NCI-H1436 (cell line): ENCODE results near the gene BBX.

ENCODE experiments used
- DNase-seq: peaks from one replicate; lab custom pipeline; 2025; lab: John Stamatoyannopoulos, UW

Gene BBX

DNA sequence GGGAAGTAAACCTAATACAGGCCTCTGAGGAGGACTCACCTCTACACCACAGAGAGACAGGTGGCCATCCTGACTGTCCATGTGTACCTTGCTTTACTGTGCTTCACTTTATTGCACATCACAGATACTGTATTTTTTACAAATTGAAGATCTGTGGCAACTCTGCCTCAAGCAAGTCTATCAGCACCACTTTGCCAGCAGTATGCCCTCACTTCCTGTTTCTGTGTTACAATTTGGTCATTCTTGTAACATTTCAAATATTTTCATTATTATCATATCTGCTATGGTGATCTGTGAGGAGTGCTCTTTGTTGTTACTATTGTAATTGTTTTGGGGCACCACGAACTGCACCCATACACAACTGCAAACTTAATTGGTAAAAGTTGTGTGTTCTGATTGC is 78.0 kb downstream of the BBX start:
- no peak for DNase-seq

DNA sequence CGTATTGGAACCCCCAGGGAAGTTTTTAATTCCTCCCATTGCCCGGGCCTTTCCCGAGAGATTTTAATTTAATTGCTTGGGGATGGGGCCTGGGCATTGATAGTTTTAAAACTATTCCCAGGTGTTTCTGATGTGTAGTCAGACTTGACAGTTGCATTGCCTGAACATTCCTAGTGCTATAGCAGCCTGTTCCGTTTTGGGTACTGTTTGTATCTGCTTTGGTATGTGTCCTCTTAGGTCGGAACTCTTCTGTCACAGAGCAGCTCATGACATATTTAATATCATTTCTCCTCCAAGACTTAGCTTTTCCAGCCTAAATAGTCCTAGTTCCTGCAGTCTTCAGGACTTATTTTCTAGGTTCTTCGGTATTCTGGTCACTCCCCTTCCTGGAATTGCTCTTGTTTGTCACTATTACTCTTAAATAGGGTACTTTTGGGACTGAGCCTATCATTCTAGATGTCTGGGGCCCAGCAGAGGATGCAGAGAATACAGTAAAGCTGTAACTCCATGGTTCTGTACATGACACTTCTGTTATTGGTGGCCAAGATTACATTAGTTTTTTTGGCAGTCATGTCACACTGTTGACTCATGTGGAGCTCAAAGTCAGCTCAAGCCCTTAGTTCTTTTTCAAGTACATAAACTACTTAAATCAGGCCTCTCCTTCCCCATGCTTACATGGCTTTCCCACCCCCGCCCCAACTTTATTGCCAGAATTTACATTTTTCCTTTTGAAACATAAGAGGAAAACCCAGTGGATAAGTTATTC is 81.5 kb downstream of the BBX start:
- no peak for DNase-seq

DNA sequence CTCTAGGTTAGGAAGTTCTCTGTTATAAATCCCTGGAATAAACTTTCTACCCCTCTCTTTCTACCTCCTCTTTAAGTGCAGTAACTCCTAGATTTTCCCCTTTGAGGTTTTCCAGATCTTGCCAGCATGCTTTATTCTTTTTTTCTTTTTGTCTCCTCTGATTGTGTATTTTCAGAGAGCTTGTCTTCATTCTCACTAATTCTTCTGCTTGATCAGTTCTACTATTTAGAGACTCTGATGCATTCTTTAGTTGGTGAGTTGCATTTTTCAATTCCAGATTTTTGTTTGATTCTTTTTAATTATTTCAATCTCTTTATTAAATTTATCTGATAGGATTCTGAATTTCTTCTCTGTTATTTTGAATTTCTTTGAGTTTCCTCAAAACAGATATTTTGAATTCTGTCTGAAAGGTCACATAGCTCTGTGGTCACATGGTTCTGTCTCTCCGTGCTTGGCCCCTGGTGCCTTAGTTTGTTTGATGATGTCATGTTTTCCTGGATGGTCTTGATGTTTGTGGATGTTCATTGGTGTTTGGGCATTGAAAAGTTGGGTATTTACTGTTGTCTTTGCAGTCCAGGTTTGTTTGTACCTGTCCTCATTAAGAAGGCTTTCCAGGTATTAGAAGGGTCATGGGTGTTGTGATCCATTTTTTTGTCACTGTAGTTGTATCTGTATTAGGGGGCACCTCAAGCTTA is 89.2 kb downstream of the BBX start:
- DNase-seq: no peak

DNA sequence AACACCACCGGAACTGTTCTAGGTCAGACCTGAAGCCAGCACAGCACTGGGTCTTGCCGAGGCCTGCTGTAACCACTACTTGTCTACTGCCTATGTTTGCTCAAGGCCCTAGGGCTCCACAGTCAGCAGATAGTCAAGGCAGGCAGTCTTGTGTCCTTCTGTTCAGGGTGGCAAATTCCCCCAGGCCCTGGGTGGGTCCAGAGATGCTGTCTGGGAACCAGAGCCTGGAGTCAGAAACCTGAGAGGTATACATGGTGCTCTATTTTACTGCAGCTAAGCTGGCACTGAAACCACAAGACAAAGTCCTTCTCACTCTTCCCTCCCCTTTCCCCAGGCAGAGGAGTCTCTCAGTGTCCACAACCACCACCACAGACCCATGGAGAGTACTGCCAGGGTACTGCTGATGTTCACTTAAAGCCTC is 89.9 kb downstream of the BBX start:
- no peak for DNase-seq

DNA sequence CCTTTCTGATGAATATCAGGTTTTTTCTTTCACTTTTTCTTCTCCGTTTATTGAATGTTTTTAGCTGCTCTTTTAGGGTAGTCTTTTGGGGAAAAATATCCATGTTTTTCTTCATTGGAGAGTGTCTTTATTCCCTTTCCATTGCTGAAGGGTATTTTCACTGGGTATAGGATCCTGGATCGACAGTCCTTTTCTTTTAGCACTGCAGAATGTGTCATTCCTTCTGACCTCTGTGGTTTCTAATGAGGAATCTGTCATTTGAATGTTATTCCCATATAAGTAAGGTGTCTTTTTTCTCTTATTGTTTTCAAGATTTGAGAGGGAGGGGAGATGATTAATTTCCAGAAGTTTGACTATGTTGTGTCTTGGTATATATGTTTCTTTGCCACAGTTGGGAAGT is 96.8 kb downstream of the BBX start:
- DNase-seq: no peak

DNA sequence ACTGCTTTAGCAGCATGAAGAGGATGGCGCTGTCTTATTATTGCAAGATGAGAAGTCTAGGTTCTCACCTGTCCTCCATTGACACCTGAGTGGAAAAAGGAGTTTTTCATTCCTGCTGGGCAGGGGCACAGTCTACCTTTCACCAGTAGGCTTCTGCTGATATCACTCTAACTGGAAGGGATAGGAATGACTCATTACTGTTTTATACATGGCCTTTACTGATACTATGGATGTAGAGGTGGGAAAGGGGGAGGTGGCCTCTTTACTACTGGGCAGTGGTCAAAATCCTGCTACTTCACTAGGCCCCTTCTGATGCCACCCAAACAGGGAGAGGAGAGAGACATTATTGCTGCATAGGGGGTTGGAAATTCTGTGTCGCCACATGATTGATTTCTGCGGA is 97.8 kb downstream of the BBX start:
- DNase-seq: no peak

DNA sequence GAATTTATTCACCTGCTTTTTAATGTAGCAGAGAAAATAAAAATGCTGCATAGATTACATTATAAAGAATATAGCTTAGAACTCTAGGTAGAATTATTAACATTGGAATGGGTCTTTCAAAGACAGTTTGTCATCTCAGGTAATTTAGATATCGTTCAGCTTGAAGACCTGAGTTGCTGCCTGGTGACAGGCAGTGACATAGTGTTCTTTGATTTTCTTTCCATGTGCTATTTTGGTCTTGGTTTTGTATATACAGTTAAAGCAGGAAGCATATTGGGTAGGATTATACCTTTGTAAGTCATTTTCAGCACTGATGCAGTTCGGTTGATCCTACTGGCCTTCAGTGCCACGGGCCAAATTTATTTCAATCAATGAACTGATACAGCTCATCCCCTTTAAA is 98.7 kb downstream of the BBX start:
- no peak for DNase-seq

DNA sequence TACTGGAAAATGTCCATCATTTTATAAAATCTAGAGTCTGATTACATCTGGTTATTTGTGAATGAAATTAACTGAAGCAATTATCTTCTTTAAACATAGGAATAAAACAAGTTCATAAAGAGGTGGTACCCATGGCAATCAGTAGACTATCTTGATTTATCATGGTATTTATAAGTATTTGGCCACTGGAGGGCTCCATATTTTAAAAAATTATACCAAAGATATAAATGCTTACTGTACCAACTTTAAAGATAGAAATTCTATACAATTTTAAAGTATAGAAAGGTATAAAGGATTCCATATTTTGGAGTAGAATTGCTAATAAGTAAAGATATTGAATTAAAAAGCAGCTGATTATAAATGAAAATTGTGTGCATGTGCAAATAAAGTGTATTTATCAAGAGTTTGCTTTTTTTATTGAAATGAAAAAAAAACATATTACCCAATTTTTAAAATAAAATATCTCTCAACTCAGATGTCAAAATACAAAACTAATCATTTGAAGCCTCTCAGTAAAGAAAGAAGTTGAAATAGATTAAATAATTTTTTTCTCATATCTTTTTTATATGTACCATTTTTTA is 105.3 kb downstream of the BBX start:
- DNase-seq: no peak

DNA sequence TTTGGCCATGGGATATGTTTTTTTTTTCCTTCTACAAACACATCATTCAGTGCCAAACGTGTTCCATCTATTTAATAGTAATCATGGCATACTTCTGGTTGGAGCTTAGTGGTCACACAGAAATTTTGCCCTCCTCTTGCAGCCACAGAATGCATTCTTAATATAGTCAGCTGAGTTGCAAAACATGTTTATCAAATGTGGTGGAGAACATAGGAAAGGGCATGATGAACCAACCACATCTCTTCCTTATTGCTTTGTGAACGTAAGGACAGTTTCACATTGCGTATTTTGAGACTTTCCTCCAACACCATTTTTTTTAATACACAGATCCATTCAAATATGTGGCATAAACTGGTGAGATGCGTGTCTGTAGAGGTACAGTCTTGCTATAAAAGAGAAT is 106.8 kb downstream of the BBX start:
- no peak for DNase-seq

DNA sequence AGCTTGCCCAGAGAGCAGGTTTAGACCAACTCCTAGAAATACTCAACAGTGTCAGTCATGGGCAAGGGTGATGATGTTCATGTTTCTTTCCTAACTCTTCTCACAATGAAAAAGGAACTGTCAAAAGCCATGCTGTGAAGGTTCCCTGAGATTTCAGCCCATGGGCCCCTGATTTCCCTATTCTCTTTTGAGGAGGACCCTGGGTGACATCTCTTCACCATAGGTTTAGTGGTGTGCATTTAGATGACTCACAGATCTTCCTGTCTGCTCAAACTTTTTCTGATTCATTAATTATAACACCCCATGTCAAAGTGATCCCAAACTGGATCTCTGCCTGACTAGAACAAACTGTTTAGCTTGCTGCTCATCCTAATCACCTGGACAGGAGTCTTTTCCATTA is 108.0 kb downstream of the BBX start:
- no peak for DNase-seq

DNA sequence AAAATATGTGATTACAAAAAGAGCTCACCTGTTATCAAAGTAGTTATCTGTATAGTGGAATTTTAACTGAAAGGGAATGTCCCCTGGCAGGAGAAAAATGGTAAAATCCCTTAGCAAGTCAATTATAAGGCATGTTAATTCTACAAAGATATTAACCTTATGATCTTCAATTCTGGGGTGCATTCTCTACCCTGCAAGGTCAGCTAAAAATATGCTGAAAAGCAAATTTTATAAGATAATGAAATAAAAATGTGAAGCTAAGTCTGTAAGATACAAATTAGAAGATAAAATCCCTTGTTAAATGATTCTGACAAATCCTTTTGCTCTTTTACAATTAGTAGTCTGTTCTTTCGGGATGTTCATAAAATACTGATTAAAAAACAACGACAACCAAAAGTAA is 109.8 kb downstream of the BBX start:
- no peak for DNase-seq

DNA sequence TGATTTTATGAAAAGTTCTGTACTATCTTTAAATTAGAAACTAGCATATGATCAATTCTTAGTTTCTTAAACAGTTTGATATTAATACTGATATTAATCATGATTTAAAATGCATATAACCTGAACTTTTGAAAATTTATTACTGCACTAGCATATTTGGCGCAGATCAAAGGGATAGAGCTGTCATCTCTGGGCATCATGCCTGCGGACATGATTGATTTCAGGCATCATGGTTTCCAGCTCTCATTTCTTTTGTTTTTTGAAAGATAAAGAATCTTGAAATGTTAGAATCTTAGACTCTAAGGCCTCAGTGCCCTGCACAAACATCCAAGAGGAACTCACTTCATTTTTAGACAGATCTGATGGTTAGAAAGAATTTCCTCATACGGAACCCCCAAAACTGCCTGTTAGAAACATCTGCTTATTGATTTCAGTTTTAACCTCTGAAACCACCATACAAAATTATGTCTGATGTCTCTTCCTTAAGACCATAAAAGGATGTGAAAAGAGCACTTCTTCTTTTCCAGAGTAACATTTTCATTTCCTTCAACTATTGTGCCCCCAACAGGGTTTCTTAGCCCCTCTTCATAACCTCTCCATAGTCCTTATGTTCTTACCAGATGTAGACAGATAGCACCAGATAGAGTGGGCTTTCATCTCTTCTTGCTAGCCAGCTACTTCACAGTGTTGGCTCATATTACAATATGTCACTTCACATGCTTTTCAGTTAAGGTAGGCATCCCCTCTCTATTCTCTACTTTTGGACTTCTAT is 110.8 kb downstream of the BBX start:
- DNase-seq: no peak

DNA sequence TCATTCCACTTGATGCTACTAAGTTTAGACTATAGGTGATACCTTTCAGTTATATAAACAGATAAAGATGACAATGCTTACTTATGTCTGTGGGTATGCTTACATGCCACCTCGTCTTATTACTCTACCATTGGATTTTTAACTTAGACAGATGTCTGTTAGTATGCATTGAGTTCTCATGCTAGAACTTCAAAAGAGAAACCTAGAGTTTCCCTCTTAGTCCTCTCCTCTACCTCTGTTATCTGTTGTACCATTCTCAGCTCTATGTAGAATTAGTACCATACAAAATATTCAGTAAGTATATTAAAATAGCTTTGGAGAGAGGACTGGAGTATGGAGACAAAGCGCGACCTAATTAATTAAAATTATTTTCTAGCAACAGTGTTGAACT is 111.3 kb downstream of the BBX start:
- DNase-seq: no peak

DNA sequence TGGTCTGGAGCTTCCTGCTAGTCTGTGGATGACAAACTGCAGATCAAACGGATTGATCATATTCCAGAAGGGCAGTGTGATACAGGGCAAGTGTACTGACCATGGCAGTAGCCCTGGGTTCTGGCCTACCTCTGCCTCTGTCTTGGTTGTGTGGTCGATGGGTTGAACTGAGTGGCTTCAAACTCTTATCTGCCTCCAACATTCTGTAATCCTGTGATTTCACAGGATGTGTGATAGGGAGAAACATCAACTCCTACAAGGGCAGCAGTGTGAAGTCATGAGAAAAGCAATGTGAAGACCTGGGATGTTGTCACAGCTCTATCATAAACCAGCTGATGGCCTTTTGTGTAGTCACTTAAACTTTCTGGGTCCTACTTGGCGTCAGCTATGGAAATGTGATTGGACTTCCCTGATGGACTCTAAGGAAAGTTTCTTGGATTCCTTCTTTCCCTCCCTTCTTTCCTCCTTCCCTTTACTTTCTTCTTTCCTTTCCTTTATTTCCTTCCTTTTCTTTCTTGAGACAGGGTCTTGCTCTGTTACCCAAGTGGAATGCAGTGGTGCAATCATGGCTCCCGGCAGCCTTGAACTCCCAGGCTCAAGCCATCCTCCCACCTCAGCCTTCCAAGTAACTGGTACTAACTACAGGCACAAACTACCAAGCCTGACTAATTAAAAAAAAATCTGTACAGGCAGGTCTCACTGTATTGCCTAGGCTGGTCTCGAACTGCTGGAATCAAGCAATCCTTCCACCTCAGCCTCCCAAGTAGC is 114.8 kb downstream of the BBX start:
- no peak for DNase-seq

DNA sequence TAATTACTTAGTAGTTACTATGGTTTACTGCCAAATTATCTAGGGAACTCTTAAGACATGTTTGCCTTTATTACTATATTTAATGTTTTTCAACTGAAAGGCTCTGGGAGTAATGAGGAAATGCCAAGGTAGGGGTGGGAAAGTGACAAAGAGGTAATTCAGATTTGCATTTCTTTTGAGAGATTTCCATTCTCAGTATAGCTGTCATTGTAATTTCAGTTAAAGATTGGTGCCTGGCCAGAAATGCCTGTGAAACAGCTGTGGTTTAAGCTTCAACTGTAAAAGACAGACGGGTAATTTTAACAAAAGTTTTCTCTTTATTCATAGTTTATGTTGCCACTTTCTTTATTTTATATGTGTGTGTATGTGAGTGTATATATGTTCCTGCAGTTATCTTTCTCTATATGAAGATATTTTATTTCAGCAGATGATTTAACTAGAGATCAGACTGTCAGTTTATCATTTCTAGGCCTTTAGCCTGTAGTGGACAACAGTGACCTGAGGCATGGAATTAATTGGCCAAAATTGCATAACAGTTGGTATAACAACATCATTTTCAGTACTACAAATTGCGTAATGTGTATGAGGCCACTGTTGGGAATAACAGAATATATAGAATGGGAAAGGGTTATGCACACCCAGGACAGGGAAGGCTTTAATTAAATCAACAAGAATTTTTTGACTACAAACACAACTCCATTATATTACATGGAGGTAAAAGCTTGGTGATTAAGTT is 119.0 kb downstream of the BBX start:
- no peak for DNase-seq

DNA sequence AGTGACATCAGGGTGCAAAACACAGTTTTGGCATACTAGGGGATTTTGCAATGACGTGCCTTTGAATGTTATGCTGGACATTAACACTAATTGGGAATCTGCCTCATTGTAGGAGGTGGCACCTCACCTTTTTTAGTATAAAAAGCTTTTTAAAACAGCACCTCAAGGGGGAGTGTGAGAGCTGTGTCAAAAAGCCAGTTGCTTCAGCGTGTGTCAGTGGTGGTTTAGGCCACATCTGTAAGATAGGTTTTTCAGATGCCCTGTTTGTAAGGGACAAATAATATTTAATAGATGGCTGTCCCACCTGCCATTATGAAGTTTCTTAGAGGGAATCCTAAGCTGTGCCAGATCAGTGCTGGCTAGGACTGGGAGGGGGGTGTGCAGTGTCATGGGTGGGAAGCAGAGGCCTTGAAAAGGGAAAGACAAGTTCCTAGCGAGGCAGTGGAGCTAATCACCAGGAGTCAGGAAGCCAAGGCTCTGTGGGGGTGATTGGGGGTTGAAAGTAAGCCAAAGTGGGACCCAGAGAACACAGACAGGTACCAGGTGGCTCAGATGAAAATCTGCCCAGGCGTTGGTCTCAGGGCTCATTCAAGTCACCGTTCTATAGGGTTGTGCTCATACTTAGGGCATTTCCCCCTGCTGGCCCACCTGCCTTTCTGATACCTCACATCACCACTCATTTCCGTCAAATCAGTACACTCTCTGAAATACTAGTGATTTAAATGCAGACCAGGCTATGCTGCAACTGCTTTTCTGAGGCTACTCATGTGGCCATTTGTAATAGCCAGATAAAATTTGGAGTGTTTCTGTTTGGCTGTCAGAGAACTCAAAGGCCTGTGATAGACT is 120.5 kb downstream of the BBX start:
- no peak for DNase-seq

DNA sequence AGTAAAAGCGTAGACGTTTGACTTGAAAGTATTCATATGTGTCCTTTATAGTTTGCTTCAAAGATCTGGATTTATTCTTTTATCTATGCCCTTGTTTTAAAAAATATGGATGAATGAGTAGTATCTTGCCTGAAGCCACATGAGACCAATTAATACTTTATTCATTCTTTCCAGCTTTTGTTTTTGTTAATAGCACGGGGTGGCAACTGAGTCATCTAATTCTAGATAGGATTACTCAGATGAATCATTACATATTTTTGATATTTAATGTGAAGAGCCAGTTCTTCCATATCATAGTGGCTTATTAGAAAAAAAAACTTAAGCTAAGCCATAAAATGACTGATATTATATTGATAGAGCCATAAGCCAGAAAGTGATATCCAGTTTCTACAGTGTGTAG is 121.9 kb downstream of the BBX start:
- no peak for DNase-seq

DNA sequence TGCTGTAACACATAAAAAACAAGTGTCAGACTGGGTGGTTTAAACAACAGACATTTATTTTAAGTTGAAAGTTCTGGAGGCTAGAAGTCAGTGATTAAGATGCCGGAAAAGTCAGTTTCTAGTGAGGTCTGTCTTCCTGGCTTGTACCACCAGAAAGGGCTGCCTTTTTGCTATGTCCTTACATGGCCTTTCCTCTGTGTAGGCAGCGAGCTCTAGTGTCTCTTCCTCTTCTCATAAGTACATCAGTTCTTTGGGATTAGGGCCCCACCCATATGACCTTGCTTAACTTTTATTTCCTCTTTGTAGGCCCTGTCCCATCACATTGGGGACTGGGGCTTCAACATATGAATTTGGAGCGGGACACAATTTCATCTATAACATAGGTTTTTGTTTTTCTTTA is 128.0 kb downstream of the BBX start:
- no peak for DNase-seq

DNA sequence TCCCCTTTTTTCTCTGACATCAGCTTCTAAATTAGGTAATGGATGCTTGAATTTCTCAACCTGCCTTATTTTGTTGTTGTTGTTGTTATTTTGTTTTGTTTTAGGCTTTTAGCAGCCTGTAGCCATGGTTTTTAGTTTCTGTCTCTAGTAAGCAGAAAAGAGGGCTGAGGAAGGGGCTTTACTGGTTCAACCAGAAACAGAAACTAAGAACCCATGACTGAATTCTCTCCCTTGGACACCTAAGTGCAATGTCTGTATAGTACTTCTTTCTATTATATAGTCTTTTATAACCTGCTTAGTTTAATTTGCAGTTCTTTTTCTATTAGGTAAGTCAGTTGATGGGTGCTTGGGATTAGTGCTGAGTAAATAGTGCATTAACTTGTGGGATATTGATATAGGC is 129.0 kb downstream of the BBX start:
- no peak for DNase-seq

DNA sequence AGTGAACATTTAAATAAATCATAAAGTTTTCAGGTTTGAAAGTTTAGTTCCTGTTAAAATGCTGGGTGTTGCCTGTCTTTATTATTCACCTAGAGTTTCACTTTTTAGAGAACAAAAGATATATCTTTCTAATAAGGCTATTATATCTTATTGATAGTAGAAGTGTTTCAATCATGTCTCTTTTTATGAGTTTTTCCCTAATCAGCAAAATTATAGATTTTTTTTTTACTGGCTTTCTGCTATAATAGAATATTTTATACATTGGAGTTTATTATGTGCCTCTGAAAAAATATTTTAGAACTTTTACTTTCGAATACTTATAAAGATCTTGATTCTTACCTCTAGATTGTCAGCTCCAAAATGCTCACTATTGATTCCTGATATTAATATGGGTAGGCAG is 131.5 kb downstream of the BBX start:
- no peak for DNase-seq
